ENCODE data around the gene CWC25. TPM values are rescaled to one million over a fixed set of nuclear protein-coding genes. Genes with fewer than 3 reads are reported as not detected.

Gene CWC25
- total and polyA plus RNA-seq, 2 of the 13 experiments (the other 11 are each of a cell fraction or from before 2014, with no cell fraction given), result 15.6 to 22.7 TPM

- TF ChIP-seq AHDC1 (CRISPR knock-in tag; IDR thresholded peaks at IDR 0.05; ENCODE audit: borderline replicate concordance) (no peak), ZNF543 (CRISPR knock-in tag; IDR thresholded peaks at IDR 0.05) (no peak), IKZF4 (CRISPR knock-in tag; IDR thresholded peaks at IDR 0.05; ENCODE audit: borderline replicate concordance, low read depth, not compliant biosample characterization) (no peak), ZNF331 (CRISPR knock-in tag; IDR thresholded peaks at IDR 0.05) (peak; percentile 41; the same call in 1 of the 2 replicates), CHD2 (IDR thresholded peaks at IDR 0.05; ENCODE audit: low read depth, low read length) (no peak), MYNN (CRISPR knock-in tag; IDR thresholded peaks at IDR 0.05; ENCODE audit: low read depth) (no peak), ZNF263 (CRISPR knock-in tag; IDR thresholded peaks at IDR 0.05) (no peak), TIGD3 (CRISPR knock-in tag; IDR thresholded peaks at IDR 0.05; ENCODE audit: borderline replicate concordance) (no peak), ZSCAN29 (CRISPR knock-in tag; conservative IDR thresholded peaks at IDR 0.05) (no peak), ZNF230 (CRISPR knock-in tag; IDR thresholded peaks at IDR 0.05) (no peak), AGO1 (IDR thresholded peaks at IDR 0.05; ENCODE audit: low read depth, low read length, poor library complexity, severe bottlenecking) (no peak), TCF7L2 (IDR thresholded peaks at IDR 0.05; ENCODE audit: low read depth, low read length) (no peak), CEBPB (IDR thresholded peaks at IDR 0.05; ENCODE audit: borderline replicate concordance, low read depth, low read length) (no peak), MAFF (IDR thresholded peaks at IDR 0.05; ENCODE audit: low read depth, low read length) (peak; percentile 99), DNMT1 (CRISPR knock-in tag; IDR thresholded peaks at IDR 0.05) (no peak), ZNF496 (CRISPR knock-in tag; IDR thresholded peaks at IDR 0.05; ENCODE audit: insufficient replicate concordance) (no peak), IKZF5 (CRISPR knock-in tag; IDR thresholded peaks at IDR 0.05) (peak; percentile 66), TAF15 (IDR thresholded peaks at IDR 0.05; ENCODE audit: low read depth, low read length, poor library complexity, severe bottlenecking) (no peak), ZNF878 (CRISPR knock-in tag; IDR thresholded peaks at IDR 0.05) (no peak; the same call in 1 of the 2 replicates), POLR2A (IDR thresholded peaks at IDR 0.05; ENCODE audit: insufficient read depth in 1 of 2, low read depth in 2 of 2, low read length in 2 of 2) (no peak)
Measured at GRCh38 chr17:38867179-38867967, 42.3 kb upstream of the CWC25 start (continued).

Measured in HepG2 (cell line).